ENCODE data around the gene DCXR. TPM values are rescaled to one million over a fixed set of nuclear protein-coding genes. Genes with fewer than 3 reads are reported as not detected.

DCXR gene
- total RNA-seq, 3 donors from 2014 or later = 84.9 to 151 (median 124) TPM

DNA sequence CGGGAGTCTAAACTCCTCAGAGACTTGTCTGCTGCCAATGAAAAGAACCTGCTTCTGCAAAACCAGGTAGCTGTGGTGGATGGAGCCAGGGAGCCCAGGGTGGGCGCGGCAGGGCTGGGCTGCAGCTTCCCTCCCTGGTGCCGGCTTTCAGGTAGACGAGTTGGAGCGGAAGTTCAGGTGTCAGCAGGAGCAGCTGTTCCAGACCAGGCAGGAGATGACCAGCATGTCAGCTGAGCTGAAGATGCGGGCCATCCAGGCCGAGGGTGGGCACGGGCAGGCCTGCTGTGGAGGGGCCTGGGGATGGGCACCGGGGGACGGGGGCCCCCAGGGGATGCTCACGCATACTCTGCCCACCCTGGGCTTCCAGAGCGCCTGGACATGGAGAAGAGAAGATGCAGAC, 9.3 kb downstream of the DCXR start:
- intact Hi-C loops (cut with DNase I, micrococcal nuclease) = no loop called here
- no peak for ATAC-seq

DNA sequence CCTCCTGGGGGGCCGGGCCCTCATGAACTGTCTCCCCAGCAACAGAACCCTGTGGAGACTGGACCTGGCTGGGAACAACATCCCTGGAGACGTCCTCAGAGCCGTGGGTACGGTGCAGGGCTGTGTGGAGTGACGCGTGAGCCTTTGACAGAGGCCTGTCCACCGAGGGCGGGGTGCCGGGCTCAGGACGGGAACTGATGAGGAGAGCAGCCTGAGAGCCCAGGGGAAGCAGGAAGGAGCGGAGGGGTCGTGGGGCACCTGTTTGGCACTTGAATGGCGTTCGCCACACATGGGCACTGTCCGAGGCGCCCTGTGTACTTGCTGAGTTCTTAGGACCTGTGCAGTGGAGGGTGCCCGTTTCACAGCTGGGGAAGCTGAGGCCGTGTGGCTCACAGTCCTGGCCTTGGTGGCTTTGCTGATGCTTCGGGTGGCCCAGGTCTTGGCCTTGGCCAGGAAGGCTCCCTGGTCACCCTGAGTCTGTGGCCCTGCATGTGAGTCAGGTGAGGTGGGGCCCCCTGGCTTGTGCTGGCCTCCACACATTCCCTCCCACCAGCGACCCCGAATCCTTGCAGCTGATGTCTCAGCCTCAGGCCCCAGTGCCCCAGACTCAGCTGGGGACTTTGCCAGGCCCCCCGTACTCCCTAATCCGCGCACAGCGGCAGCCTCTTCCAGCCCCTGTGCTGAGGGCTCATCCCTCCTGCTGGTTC, 11.9 kb downstream of the DCXR start:
- no peak for ATAC-seq

More for the DNA sequence above, 9.3 kb downstream of the DCXR start:
- TF ChIP-seq, protein P1, sequence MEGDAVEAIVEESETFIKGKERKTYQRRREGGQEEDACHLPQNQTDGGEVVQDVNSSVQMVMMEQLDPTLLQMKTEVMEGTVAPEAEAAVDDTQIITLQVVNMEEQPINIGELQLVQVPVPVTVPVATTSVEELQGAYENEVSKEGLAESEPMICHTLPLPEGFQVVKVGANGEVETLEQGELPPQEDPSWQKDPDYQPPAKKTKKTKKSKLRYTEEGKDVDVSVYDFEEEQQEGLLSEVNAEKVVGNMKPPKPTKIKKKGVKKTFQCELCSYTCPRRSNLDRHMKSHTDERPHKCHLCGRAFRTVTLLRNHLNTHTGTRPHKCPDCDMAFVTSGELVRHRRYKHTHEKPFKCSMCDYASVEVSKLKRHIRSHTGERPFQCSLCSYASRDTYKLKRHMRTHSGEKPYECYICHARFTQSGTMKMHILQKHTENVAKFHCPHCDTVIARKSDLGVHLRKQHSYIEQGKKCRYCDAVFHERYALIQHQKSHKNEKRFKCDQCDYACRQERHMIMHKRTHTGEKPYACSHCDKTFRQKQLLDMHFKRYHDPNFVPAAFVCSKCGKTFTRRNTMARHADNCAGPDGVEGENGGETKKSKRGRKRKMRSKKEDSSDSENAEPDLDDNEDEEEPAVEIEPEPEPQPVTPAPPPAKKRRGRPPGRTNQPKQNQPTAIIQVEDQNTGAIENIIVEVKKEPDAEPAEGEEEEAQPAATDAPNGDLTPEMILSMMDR (IDR thresholded peaks at IDR 0.05) = no peak
- H3K4me1 ChIP-seq (ENCODE audit: low read depth) = peaks cover 20% of the 10 kb centered on the region
- no peak for DNase-seq
- no peak overlapping the region for H3K4me3 ChIP-seq
- H3K9me3 ChIP-seq = no peaks in the 10 kb centered on the region
- H3K36me3 ChIP-seq (ENCODE audit: low read depth) = no peaks in the 10 kb centered on the region

DNA sequence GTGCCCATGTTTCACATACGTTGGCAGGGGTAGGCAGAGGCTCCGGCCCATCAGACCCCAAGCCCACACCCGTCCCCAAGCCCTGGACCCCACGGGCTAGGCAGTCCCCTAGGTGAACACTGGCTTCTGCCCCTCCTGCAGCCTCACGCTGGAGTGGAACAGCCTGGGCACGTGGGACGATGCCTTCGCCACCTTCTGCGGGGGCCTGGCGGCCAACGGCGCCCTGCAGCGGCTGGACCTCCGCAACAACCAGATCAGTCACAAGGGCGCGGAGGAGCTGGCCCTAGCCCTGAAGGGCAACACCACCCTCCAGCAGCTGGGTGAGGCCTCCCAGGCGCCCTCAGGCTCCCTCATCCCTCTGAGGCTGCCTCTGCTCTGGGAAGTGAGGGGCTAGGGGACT, 12.6 kb downstream of the DCXR start:
- Histone ChIP-seq H3K36me3 (ENCODE audit: low read depth) (no peaks in the 10 kb centered on the region), H3K4me3 (no peak overlapping the region), H3K9me3 (no peaks in the 10 kb centered on the region), H3K4me1 (ENCODE audit: low read depth) (peaks cover 24% of the 10 kb centered on the region)
- DNase-seq (no peak), ATAC-seq (no peak)
- TF ChIP-seq, protein P1 (IDR thresholded peaks at IDR 0.05) = no peak
- intact Hi-C loops (cut with DNase I, micrococcal nuclease) = no loop called here

More for the DNA sequence above, 11.9 kb downstream of the DCXR start:
- DNase-seq = no peak
- Histone ChIP-seq H3K9me3 (no peaks in the 10 kb centered on the region), H3K36me3 (ENCODE audit: low read depth) (no peaks in the 10 kb centered on the region), H3K4me1 (ENCODE audit: low read depth) (peaks cover 26% of the 10 kb centered on the region), H3K4me3 (no peak overlapping the region)
- TF ChIP-seq, protein P1 (IDR thresholded peaks at IDR 0.05) = no peak
- intact Hi-C loops (cut with DNase I, micrococcal nuclease) = no loop called here

DNA sequence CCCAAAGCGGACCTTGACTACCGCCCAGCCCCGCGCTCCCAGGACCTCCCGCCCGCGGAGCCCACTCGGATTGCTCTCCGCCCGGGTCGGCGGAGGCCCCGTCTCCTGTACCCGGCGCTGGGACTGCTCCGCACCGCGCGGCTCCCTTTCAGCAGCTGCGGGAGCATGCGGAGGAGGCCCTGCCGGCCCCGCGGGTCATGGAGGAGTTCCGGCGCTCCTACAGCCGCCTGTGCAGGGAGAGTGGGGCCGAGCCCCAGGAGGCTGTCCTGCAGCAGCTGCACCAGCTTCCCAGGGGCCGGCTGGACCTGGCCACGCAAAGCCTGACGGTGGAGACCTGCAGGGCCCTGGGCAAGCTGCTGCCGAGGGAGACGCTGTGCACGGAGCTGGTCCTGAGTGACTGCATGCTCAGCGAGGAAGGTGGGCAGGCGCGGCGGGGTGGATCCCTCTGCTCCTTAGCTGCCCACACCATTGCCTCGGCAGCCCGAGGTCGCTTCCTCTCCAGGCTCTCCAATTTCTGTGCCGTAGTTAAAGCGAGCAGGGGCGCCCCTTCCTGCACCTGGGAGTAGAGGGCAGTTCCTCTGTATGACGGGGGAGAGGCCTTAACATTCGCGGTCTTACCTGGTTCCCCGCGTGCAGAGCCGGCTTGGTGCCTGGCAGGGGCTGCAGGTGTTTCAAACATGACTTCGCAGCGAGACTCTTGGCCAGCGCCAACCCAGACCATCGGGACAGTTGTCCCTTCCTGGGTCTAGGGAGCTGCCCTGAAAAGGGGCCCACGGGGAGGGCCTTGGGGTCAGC, 13.9 kb downstream of the DCXR start:
- intact Hi-C loops (cut with DNase I, micrococcal nuclease) = no loop called here
- H3K4me3 ChIP-seq = peak overlapping the region; percentile 37
- H3K9me3 ChIP-seq = no peaks in the 10 kb centered on the region
- TF ChIP-seq, protein P1 (IDR thresholded peaks at IDR 0.05) = no peak
- no peaks in the 10 kb centered on the region for H3K36me3 ChIP-seq (ENCODE audit: low read depth)
- H3K4me1 ChIP-seq (ENCODE audit: low read depth) = peaks cover 26% of the 10 kb centered on the region
- ATAC-seq = peak; percentile 12
- DNase-seq = peak in 1 of 3 donors; percentile 74

DNA sequence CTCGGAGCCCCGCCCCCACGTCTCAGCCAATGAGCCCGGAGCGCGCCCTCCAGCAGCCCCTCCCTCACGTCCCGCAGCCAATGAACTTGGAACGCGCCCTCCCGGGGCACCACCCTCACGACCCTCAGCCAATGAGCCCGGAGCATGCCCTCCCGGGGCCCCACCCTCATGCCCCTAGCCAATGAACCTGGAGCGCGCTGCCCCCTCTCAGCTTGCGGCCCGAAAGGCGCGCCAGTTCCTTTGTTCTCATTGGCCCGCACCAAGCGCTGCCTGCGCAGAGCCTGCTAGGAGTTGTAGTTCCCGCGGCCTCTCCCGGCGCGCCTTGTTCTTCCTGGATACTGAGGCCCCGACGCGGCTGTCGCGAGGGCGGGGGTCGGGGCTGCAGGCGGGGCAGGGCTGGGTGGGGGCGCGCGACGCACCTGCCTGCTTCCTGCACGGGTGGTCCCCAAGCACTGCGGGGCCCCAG, 14.5 kb downstream of the DCXR start, which contains the start of gene LRRC45:
Gene LRRC45 (plus strand): TSS at position 325 of the 466 bp plus-strand sequence. CDS start 339 bp downstream, outside the sequence.
- intact Hi-C loops (cut with DNase I, micrococcal nuclease) = no loop called here

More for the DNA sequence above, 14.5 kb downstream of the DCXR start, which contains the start of gene LRRC45:
- TF ChIP-seq, protein P1 (IDR thresholded peaks at IDR 0.05) = no peak
- Histone ChIP-seq H3K4me1 (ENCODE audit: low read depth) (peaks cover 26% of the 10 kb centered on the region), H3K4me3 (peak within 1 kb of the TSS; percentile 92), H3K36me3 (ENCODE audit: low read depth) (no peaks in the 10 kb centered on the region), H3K9me3 (no peaks in the 10 kb centered on the region)
- DNase-seq (peak; percentile 100), ATAC-seq (peak; percentile 90)
